HL-60/S4 treated with retinoic acid at 250 ng/mL for 4 days and 3 days (cell line): ENCODE measurements around the gene SLIT1.
"Not testable (repeated sequence)": the region's sequence is repeated elsewhere in the genome, so short reads cannot be mapped to it uniquely, and the experiment has no call there.

Experiments used
- in situ Hi-C: fragments of 300-500 bp; cut with MboI; formaldehyde crosslinking; loops from 2 replicates; pipeline ENCODE4 v1.7.0; 2022; ENCODE audit warnings: low sequenced_read_pairs

Gene SLIT1

GRCh38 chr10:97089209-97089870, 96.4 kb downstream of the SLIT1 start:
- in situ Hi-C loops = no loop called here

DNA sequence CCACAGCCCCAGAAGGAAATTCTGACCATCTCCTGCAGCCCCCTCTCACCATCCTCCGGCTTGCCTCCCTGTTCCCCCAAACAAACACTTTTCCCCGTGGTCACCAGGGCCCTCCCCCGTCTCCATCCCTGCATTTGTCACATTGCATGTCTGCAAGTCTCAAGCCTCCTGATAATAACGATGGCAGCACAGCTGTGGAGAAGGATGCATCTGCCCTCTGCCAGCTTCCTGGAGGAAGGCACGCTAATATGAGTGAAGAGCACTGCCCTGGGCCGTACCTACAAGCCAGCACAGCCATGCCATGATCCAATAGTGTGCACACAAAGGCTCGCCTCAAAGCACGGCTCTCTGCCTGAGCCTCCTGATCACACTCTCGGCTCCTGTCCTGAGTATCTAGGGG, 98.5 kb downstream of the SLIT1 start:
- in situ Hi-C loops = no loop called here

- in situ Hi-C loops = no loop called here
These were observed 99.2 kb downstream of the SLIT1 start for GRCh38 chr10:97086530-97086929.

GRCh38 chr10:97083228-97083829, 102.4 kb downstream of the SLIT1 start:
- in situ Hi-C loops = no loop called here

- in situ Hi-C loops = not testable (repeated sequence)
These were observed 103.2 kb downstream of the SLIT1 start for GRCh38 chr10:97082575-97082974.

- in situ Hi-C loops = no loop called here
These were observed 104.0 kb downstream of the SLIT1 start for GRCh38 chr10:97081621-97082235.

DNA sequence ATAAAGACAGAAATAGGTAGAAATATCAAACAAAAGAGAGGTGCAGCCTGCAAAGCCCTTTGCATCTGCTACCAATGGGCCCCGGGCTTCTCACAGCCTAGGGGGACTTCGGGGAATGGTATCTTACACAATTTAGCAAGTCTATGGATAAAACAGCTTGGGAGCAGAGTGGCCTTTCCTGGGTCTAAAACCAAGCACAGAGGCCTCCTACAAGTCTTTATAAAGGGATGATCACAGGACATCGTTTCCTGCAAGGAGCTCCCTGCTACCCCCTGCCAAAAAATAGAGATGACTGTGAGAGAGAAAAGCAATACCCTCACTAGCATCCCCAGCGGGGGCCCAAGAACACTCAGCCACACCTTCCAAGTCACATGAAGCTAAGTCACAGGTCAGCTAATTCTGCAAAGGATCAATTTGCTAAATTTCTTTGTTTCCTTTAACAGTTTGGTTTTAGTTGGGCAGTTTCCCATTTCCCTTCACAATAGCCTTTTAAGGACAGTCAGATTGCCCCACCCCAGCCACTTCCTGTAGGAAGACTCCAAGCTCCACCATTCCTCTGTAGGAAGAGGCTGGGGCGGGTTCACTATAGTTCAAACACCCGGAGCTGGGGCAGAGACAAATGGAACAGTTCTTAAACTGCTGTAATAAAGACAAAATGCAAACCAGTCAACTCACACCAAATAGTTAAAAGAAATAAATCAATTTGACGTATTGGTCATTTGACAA, 105.5 kb downstream of the SLIT1 start:
- in situ Hi-C loops = no loop called here

GRCh38 chr10:97079448-97079847, 106.3 kb downstream of the SLIT1 start:
- in situ Hi-C loops = loop anchor here (10.0 kb wide), 2 partner anchors 125 to 155 kb away; no protein-coding TSS in a partner anchor

- in situ Hi-C loops = loop anchor here (10.0 kb wide), 2 partner anchors 126 to 156 kb away; no protein-coding TSS in a partner anchor
These were observed 106.8 kb downstream of the SLIT1 start for GRCh38 chr10:97078938-97079445.

DNA sequence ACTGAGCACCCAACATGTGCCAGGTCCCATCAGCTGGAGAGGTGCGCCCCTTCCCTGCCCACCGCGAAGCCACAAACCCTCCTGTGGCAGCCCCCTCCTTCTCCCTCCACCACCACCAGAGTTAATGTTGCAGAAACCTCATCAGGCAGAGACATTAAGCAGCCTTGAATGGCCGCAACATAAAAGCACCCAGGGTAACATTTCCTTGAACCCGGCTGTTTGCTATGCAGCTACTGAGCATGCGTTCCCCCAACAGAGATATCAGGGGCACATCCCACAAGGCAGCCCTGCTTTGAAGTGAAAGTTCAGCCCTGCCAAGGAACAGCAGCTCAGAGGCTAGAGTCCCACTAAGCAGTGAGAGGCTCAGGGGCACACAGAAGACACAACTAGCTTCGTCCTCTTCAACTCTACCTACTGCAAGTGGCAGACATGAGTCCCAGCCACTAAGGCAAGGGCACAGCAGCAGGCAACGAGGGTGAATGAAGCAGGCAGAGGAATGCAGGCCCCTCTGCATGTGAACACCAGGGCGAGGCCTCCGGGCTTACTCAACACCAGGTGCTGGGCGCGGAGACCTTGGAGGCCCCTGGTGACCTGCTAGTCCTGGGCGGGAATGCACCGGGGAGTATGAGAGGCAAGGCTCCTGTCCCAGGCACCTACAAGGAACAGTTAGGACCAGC, 107.4 kb downstream of the SLIT1 start:
- in situ Hi-C loops = loop anchor here (10.0 kb wide), 2 partner anchors 126 to 156 kb away; no protein-coding TSS in a partner anchor

GRCh38 chr10:97076781-97077180, 109.0 kb downstream of the SLIT1 start:
- in situ Hi-C loops = loop anchor here (10.0 kb wide), 2 partner anchors 128 to 158 kb away; no protein-coding TSS in a partner anchor

DNA sequence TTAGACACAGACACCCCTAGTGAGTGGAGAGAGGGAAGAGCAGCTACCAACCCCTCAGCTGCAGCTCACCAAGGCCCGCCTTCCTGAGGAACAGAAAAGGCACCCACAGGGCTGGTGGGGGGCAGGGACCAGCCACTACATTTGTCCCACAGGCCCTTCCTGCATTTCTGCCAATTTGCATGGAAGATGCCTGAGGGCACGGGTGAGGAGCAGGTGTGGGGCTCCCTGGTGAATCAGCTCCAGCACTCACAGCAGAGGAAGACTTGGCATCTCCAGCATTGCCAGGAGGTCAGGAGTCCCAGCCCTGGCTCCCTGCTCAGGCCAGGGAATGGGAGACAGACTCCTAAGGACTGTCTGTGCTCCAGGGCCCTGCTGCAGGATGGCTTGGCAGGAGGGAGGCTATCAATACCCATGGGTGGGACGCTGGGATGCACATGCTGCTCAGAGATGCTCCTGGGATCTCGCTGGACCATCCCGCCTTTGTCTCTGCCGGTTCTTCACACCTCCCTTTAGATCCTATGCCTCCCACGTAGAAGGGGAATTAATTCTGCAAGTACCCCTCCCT, 109.7 kb downstream of the SLIT1 start:
- in situ Hi-C loops = loop anchor here (10.0 kb wide), 2 partner anchors 129 to 159 kb away; no protein-coding TSS in a partner anchor

DNA sequence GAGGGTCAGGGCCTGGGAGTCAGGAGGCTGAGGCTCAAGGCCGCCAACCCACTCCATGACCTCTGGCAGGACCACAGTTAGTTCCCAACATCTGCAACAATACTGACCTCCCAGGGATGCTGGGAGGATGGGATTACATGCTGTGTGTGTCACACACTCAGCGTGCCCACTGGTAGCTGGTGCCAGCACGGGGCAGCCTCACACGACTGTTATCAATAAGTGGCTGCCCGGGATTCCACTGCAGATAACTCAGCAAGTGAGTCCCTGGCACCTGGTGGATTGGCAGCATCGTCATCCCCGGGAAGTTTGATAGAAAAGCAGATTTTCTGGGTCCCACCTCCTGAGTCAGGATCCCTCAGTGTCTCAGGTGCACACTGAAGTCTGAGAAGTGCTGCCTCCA, 110.3 kb downstream of the SLIT1 start:
- in situ Hi-C loops = loop anchor here (10.0 kb wide), 2 partner anchors 129 to 159 kb away; no protein-coding TSS in a partner anchor

- in situ Hi-C loops = loop anchor here (10.0 kb wide), 2 partner anchors 130 to 160 kb away; no protein-coding TSS in a partner anchor
These were observed 111.3 kb downstream of the SLIT1 start for GRCh38 chr10:97074256-97075145.

GRCh38 chr10:97072851-97073665, 112.7 kb downstream of the SLIT1 start:
- in situ Hi-C loops = loop anchor here (10.0 kb wide), 2 partner anchors 132 to 162 kb away; no protein-coding TSS in a partner anchor

GRCh38 chr10:97071496-97071895, 114.3 kb downstream of the SLIT1 start:
- in situ Hi-C loops = loop anchor here (10.0 kb wide), 2 partner anchors 133 to 163 kb away; no protein-coding TSS in a partner anchor

DNA sequence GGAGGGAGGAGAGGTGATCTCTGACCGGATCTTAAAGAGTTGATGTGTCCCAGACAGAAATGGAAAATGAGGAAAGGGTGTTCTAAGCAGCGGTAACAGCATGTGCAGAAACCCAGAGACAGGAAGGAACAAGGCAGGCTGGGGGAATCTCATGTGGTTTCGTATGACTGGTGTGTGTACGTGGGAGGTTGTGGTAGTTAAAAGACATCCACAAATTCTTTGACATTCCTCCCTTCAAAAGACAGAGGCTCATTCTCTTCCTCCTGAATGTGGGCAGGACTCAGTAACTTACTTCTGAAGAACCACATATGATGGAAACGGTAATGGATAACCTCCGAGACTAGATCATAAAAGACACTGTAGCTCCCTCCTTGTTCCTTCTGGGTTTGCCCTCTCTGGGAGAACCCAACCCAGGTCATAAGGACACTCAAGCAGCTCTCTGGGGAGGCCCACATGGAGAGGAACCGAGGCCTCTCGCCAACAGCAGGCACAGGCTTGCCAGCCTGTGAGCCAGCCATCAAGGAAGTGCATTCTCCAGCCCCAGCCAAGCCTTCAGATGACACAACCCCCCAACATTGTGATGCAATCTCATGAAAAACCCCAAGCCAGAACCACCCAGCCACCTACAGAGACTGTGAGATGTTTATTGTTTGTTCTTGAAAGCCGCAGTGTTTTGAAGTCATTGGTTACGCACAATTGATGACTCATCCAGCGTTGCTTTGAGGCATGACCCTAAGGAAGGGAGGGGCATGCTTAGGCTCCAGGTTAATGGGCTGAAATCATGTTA, 116.0 kb downstream of the SLIT1 start:
- in situ Hi-C loops = loop anchor here (10.0 kb wide), 2 partner anchors 135 to 165 kb away; no protein-coding TSS in a partner anchor
